Tibial nerve (tissue), 4 donors: ENCODE data around the gene TBXAS1. TPM values are rescaled to one million over a fixed set of nuclear protein-coding genes. Genes with fewer than 3 reads are reported as not detected.

ENCODE experiments used
- DNase-seq, 2 donors: peaks; one replicate each; pipeline ENCODE4 v3.0.0-alpha.2; 2019; ENCODE audit warnings: low spot score in 2 of 2
- H3K27ac ChIP-seq, 4 donors: fragments of 200-600 bp; sonication (generic) in 3 of 4; one replicate each; pipeline ENCODE4 v1.5.1; 2017 to 2019; ENCODE audit warnings: mild to moderate bottlenecking in 1 of 4
- H3K27me3 ChIP-seq, 2 donors: fragments of 200-600 bp; sonication (generic) in 1 of 2; one replicate each; pipeline versions ENCODE4 v1.5.1 to v1.6.0; 2017 to 2019
- H3K36me3 ChIP-seq, 3 donors: fragments of 200-600 bp; sonication (generic); one replicate each; pipeline ENCODE4 v1.5.1; 2018 to 2019
- H3K4me1 ChIP-seq, 4 donors: fragments of 200-600 bp; sonication (generic) in 3 of 4; one replicate each; pipeline ENCODE4 v1.5.1; 2017 to 2019
- H3K4me3 ChIP-seq, 4 donors: fragments of 200-600 bp; sonication (generic) in 3 of 4; one replicate each; pipeline ENCODE4 v1.5.1; 2017 to 2019; ENCODE audit warnings: mild to moderate bottlenecking in 1 of 4, moderate library complexity in 1 of 4
- H3K9me3 ChIP-seq, 4 donors: fragments of 200-600 bp; sonication (generic) in 3 of 4; one replicate each; pipeline ENCODE4 v1.5.1; 2017 to 2019
- EP300 ChIP-seq, 2 donors: sonication (generic); formaldehyde crosslinking; IDR thresholded peaks; one replicate each; pipeline ENCODE4 v1.6.1; 2017; ENCODE audit warnings: antibody characterized with exemption in 2 of 2, mild to moderate bottlenecking in 1 of 2
- POLR2A ChIP-seq, 2 donors: fragments of 450-650 bp; IDR thresholded peaks; one replicate each; pipeline ENCODE4 v1.6.1; 2017; ENCODE audit warnings: antibody characterized with exemption in 2 of 2, mild to moderate bottlenecking in 2 of 2, moderate library complexity in 2 of 2
- WGBS, 2 donors: methylation state at CpG; one replicate each; pipeline ENCODE4 v1.1.5; 2018; 5-methylcytosine and 5-hydroxymethylcytosine counted together
- total RNA-seq, 4 donors: library from RNA; depleted of rRNA; stranded (reverse); fragments of >200 nt; gene quantifications; one replicate each; pipeline ENCODE4 v1.1.0, GENCODE V29; 2016
- TF ChIP-seq, protein P1 (sequence below), 5 experiments: fragments of 200-600 bp in 3 of 5; fragments of 450-650 bp in 2 of 5; sonication (generic) in 3 of 5; IDR thresholded peaks; one replicate each; pipeline ENCODE4 v1.5.1; 2016 to 2019; ENCODE audit warnings: antibody characterized with exemption in 5 of 5, mild to moderate bottlenecking in 3 of 5, moderate library complexity in 2 of 5

TBXAS1 gene
- total RNA-seq, 4 donors from 2014 or later = 19.0 to 80.4 (median 30.5) TPM

GRCh38 chr7:139913021-139913844, 84.2 kb downstream of the TBXAS1 start:
- WGBS, 2 donors = 73 to 77% methylated on average over 11 of the region's 11 CpGs
- TF ChIP-seq, protein P1, sequence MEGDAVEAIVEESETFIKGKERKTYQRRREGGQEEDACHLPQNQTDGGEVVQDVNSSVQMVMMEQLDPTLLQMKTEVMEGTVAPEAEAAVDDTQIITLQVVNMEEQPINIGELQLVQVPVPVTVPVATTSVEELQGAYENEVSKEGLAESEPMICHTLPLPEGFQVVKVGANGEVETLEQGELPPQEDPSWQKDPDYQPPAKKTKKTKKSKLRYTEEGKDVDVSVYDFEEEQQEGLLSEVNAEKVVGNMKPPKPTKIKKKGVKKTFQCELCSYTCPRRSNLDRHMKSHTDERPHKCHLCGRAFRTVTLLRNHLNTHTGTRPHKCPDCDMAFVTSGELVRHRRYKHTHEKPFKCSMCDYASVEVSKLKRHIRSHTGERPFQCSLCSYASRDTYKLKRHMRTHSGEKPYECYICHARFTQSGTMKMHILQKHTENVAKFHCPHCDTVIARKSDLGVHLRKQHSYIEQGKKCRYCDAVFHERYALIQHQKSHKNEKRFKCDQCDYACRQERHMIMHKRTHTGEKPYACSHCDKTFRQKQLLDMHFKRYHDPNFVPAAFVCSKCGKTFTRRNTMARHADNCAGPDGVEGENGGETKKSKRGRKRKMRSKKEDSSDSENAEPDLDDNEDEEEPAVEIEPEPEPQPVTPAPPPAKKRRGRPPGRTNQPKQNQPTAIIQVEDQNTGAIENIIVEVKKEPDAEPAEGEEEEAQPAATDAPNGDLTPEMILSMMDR (IDR thresholded peaks at IDR 0.05) = no peak
- TF ChIP-seq POLR2A (IDR thresholded peaks at IDR 0.05) = no peak
- no peak for TF ChIP-seq EP300 (IDR thresholded peaks at IDR 0.05)
- H3K4me3 ChIP-seq = no peak overlapping the region
- DNase-seq = no peak
- H3K4me1 ChIP-seq = peaks cover 0 to 15% (median 0%) of the 10 kb centered on the region in 4 donors
- no peaks in the 10 kb centered on the region for H3K27me3 ChIP-seq
- H3K36me3 ChIP-seq = no peaks in the 10 kb centered on the region
- no peak overlapping the region for H3K27ac ChIP-seq
- H3K9me3 ChIP-seq = no peaks in the 10 kb centered on the region

GRCh38 chr7:139913845-139914135, 84.7 kb downstream of the TBXAS1 start:
- WGBS, 2 donors = 86 to 89% methylated on average over 4 of the region's 4 CpGs
- no peaks in the 10 kb centered on the region for H3K36me3 ChIP-seq
- TF ChIP-seq EP300 (IDR thresholded peaks at IDR 0.05) (no peak), POLR2A (IDR thresholded peaks at IDR 0.05) (no peak)
- TF ChIP-seq, protein P1 (IDR thresholded peaks at IDR 0.05) = no peak
- no peak overlapping the region for H3K4me3 ChIP-seq
- H3K27me3 ChIP-seq = no peaks in the 10 kb centered on the region
- no peak for DNase-seq
- H3K4me1 ChIP-seq = peaks cover 0 to 15% (median 0%) of the 10 kb centered on the region in 4 donors
- H3K9me3 ChIP-seq = no peaks in the 10 kb centered on the region
- H3K27ac ChIP-seq = no peak overlapping the region

GRCh38 chr7:139914306-139915267, 85.5 kb downstream of the TBXAS1 start:
- Histone ChIP-seq H3K27ac (no peak overlapping the region), H3K4me3 (no peak overlapping the region), H3K4me1 (peaks cover 0 to 15% (median 0%) of the 10 kb centered on the region in 4 donors), H3K27me3 (no peaks in the 10 kb centered on the region), H3K9me3 (no peaks in the 10 kb centered on the region), H3K36me3 (no peaks in the 10 kb centered on the region)
- 81 to 82% methylated on average over 6 of the region's 6 CpGs for WGBS, 2 donors
- no peak for DNase-seq
- TF ChIP-seq POLR2A (IDR thresholded peaks at IDR 0.05) (no peak), EP300 (IDR thresholded peaks at IDR 0.05) (no peak)
- TF ChIP-seq, protein P1 (IDR thresholded peaks at IDR 0.05) = no peak

DNA sequence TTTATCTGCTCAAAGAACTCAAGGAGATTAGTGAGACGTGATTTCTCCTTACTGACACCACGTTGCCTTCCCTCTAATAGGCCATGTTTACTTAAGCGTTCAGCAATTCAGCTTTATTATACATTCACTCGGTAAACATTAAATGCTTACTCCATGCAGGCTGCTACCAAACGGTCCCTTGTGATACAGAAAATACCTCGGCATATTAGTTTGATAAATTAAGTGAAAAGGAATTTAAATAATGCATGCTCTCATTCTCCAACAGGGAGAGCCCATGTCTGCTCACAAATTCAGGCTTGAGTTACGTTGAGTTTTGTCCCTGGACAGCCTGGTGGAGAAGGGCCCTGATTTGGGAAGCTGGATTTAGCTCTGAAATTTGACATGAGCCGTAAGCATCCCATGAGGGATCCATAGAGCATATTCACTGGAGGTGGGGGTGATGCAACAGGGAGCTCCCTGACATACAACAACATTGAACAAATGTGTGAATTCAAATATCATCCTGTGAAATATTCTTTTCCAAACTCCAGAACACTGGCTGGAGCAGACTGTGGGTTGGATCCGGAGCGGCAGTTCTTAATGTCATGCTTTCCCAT, 86.3 kb downstream of the TBXAS1 start:
- no peaks in the 10 kb centered on the region for H3K27me3 ChIP-seq
- H3K36me3 ChIP-seq = no peaks in the 10 kb centered on the region
- DNase-seq = no peak
- 71% methylated on average over 10 of the region's 10 CpGs for WGBS, 2 donors
- H3K27ac ChIP-seq = peak overlapping the region in 1 of 4 donors; percentile 69
- H3K9me3 ChIP-seq = no peaks in the 10 kb centered on the region
- H3K4me3 ChIP-seq = no peak overlapping the region
- TF ChIP-seq EP300 (IDR thresholded peaks at IDR 0.05) (no peak), POLR2A (IDR thresholded peaks at IDR 0.05) (no peak)
- TF ChIP-seq, protein P1 (IDR thresholded peaks at IDR 0.05) = no peak
- peaks cover 0 to 15% (median 0%) of the 10 kb centered on the region in 4 donors for H3K4me1 ChIP-seq
